Measurements from ENCODE around the gene STUM.

The STUM gene

DNA sequence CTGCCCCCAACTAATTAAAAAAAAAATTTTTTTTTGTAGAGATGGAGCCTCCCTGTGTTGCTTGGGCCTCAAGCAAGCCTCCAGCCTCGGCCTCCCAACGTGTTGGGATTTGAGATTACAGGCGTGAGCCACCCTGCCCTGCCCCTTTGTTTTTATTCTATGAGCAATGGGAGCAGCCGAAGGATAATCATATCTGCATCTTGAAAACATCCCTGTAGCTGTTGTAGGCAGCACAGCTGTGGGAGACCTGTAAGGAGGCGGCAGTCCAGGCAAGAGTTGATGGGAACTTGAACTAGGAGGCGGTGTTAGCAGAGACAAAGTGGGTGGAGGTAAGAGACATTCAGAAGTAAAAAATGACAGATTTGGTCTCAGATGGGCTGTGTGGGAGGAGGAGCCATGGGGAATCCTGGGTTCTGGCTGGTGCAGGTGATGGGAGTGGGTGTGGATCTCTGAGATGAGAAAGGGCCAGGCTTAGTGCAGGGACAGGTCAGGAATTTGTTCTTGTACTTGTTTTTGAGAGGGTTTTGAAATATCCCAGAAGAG lies 31.3 kb downstream of the STUM start:
- no peak overlapping the region for H3K4me3 ChIP-seq (ENCODE audit: low read depth, low read length)
- no peak for DNase-seq (ENCODE audit: low read depth)
- TF ChIP-seq CTCF (IDR thresholded peaks at IDR 0.05; ENCODE audit: control insufficient read depth, extremely low read depth, insufficient read depth) = no peak

DNA sequence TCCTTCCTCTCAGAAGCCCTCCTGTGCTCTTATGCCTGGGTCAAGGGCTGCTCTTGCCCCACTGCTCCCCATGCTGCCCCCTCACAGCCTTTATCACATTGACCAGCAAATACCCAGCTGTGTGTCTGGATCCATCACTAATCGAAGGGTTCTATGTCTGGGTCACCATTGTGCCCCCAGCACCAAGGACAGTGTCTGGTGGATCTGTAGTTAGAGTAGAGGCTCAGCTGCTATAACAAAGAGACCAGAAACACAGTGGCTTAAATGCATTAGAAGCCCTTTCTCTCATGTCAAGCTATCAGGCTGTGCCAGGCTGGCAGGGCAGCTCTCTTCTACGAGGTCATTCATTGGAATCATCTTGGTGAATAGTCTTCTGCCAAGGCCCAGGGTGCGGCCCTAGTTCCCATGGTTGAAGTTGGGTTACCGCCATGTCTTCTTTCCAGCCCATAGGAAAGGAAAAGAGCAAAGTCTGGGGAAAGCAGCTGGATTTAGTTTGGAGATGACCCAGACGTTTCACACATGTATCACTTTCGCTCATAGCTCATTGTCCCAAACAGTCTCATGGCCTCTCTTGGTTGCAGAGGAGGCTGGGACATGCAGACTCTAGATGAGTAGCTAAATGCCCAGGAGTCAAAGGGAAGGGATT lies 32.2 kb downstream of the STUM start:
- TF ChIP-seq CTCF (IDR thresholded peaks at IDR 0.05; ENCODE audit: control insufficient read depth, extremely low read depth, insufficient read depth) = no peak
- no peak for DNase-seq (ENCODE audit: low read depth)
- H3K4me3 ChIP-seq (ENCODE audit: low read depth, low read length) = no peak overlapping the region

- no peak overlapping the region for H3K4me3 ChIP-seq (ENCODE audit: low read depth, low read length)
- no peak for DNase-seq (ENCODE audit: low read depth)
- no peak for TF ChIP-seq CTCF (IDR thresholded peaks at IDR 0.05; ENCODE audit: control insufficient read depth, extremely low read depth, insufficient read depth)
These were observed 33.2 kb downstream of the STUM start for GRCh38 chr1:226581650-226582330.

GRCh38 chr1:226582966-226583365 lies 34.4 kb downstream of the STUM start:
- TF ChIP-seq CTCF (IDR thresholded peaks at IDR 0.05; ENCODE audit: control insufficient read depth, extremely low read depth, insufficient read depth) = no peak
- DNase-seq (ENCODE audit: low read depth) = no peak
- no peak overlapping the region for H3K4me3 ChIP-seq (ENCODE audit: low read depth, low read length)

DNA sequence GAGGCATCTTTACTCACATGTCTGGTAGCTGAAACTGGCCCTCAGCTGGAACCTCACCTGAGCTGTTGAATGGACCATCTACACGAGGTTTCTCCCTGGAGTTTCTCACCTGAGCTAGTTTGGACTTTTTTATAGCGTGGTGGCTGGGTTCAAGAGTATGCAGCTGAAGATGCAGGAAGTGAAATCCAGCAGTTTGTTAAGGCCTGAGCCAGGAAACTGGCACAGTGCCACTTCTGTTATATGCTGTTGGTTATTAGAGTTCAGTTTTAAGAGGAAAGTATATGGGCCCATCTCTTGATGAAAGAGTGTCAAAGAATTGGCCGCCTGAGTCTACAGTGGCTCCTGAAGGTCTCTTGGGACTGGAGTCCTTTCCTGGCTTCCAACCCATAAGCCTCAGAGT lies 35.6 kb downstream of the STUM start:
- TF ChIP-seq CTCF (IDR thresholded peaks at IDR 0.05; ENCODE audit: control insufficient read depth, extremely low read depth, insufficient read depth) = no peak
- H3K4me3 ChIP-seq (ENCODE audit: low read depth, low read length) = no peak overlapping the region
- no peak for DNase-seq (ENCODE audit: low read depth)

- no peak for DNase-seq (ENCODE audit: low read depth)
- no peak for TF ChIP-seq CTCF (IDR thresholded peaks at IDR 0.05; ENCODE audit: control insufficient read depth, extremely low read depth, insufficient read depth)
These were observed 37.6 kb downstream of the STUM start for GRCh38 chr1:226586116-226586515.

More at GRCh38 chr1:226586116-226586515, 37.6 kb downstream of the STUM start:
- H3K4me3 ChIP-seq (ENCODE audit: low read depth, low read length) = no peak overlapping the region

All from LNCaP clone FGC (cell line).